ENCODE results near the gene SBF1.

SBF1 gene

GRCh38 chr22:50506611-50507420 lies 32.0 kb upstream of the SBF1 start:
- no peak for DNase-seq

GRCh38 chr22:50505776-50506610 lies 31.2 kb upstream of the SBF1 start:
- no peak for DNase-seq

GRCh38 chr22:50505276-50505775 lies 30.5 kb upstream of the SBF1 start:
- no peak for DNase-seq

GRCh38 chr22:50504369-50505211 lies 29.8 kb upstream of the SBF1 start:
- DNase-seq, result no peak

GRCh38 chr22:50503475-50504145 lies 28.8 kb upstream of the SBF1 start:
- DNase-seq, result no peak

GRCh38 chr22:50502628-50503474 lies 28.0 kb upstream of the SBF1 start:
- DNase-seq, result no peak

- DNase-seq, result no peak
These were observed 27.3 kb upstream of the SBF1 start for GRCh38 chr22:50502096-50502495.

- no peak for DNase-seq
These were observed 25.6 kb upstream of the SBF1 start for GRCh38 chr22:50500452-50500851.

GRCh38 chr22:50498322-50498890 lies 23.6 kb upstream of the SBF1 start:
- peak; percentile 82 to 90 for DNase-seq

- no peak for DNase-seq
These were observed 22.3 kb upstream of the SBF1 start for GRCh38 chr22:50497093-50497492.

GRCh38 chr22:50490531-50491308 lies 15.9 kb upstream of the SBF1 start:
- DNase-seq, result no peak

- DNase-seq, result no peak
These were observed 14.8 kb upstream of the SBF1 start for GRCh38 chr22:50489363-50490243.

GRCh38 chr22:50488886-50489285 lies 14.1 kb upstream of the SBF1 start:
- DNase-seq, result no peak

GRCh38 chr22:50488006-50488677 lies 13.3 kb upstream of the SBF1 start:
- no peak for DNase-seq

GRCh38 chr22:50487290-50488005 lies 12.6 kb upstream of the SBF1 start:
- no peak for DNase-seq

GRCh38 chr22:50486561-50487289 lies 11.9 kb upstream of the SBF1 start, which contains the start of gene MIOX:
MIOX (plus strand) TSS chr22:50486859; CDS start chr22:50486898, 39 bp downstream.
- no peak for DNase-seq

Measured in SHP77 (cell line).